NCI-H2196 (cell line): ENCODE results near the gene IER3.

Source experiments
- DNase-seq: peaks from one replicate; lab custom pipeline; 2025; ENCODE audit not compliant: unreplicated experiment; lab: John Stamatoyannopoulos, UW

The IER3 gene

DNA sequence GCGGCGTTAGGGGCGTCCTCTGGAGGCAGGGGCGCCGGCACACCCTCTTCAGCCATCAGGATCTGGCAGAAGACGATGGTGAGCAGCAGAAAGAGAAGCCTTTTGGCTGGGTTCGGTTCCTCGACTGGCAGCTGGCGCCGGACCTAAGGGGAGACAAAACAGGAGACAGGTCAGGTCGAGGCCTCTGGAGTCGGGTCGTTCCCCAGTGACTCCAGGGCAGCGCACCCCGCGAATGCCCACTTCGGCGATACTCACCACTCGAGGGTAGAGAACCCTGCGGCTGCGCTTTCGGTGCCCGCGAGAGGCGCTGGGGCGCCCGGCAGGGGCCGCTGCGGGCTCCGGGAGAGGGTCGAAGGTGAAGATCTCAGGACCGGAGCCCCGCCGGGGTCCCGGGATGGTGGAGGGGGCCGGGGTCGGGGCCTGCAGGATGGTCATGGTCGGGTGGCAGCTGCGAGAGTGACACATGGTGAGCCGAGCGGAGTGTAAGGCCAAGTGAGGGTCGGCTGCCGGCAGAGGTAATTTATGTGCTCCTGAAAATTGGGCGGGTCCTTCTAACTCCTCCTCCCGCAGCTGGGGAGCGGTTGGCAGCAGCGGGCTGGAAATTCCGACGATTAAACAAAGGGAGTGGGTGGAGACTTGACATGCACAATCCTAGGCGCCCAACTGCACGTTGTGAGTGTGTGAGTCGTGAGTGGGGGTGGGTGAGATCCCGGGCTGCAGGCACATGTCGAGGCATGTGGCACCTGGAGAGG, at the start of gene IER3:
Gene IER3 (minus strand): TSS at position 494 of the 752 bp plus-strand sequence. CDS start 29 bp downstream, at position 465.
- peak; percentile 85 for DNase-seq

DNA sequence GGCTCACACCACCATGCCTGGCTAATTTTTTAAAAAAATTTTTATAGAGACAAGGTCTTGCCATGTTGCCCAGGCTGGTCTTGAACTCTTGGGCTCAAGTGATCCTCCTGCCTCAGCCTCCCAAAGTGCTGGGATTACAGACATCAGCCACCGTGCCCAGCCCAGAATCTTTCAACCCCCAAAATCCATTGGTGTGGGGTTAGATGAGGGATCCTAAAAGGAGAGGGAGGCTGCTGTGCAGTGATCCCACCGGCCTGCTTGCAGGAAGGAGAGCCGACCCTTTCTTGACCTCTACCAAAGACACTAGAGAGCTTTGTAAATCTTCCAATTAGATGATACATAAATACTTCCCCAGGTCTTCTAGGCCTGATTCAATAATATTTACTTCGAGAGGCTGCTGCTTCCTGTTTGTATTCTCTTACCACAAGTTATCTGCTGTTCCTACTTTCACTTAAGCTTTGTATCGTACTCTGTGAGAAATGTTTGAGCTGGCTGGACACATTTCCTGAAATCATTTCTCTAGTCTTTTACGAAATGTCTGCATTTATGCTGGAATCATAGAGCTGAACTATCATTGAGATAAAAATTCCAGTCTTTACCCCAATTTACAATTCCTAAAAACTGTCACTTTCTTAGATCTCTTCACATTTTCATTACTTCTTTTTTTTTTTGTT, 49.3 kb upstream of the IER3 start:
- no peak for DNase-seq

DNA sequence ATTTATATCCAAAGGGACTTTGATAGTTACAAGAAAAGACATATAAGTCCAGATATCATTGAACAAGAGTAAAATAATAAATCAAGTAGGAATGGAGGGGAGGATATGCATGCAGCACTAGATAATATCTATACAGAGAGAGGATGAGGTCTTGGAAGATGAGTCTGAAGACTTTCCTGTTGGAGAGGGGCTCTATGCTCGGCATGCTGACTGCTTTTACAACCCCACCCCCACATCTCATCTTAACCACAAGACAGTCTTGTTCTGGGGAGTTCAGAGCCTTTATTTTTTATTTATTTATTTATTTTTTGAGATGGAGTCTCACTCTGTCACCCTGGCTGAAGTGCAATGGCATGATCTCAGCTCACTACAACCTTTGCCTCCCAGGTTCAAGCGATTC, 48.4 kb upstream of the IER3 start:
- DNase-seq = no peak

DNA sequence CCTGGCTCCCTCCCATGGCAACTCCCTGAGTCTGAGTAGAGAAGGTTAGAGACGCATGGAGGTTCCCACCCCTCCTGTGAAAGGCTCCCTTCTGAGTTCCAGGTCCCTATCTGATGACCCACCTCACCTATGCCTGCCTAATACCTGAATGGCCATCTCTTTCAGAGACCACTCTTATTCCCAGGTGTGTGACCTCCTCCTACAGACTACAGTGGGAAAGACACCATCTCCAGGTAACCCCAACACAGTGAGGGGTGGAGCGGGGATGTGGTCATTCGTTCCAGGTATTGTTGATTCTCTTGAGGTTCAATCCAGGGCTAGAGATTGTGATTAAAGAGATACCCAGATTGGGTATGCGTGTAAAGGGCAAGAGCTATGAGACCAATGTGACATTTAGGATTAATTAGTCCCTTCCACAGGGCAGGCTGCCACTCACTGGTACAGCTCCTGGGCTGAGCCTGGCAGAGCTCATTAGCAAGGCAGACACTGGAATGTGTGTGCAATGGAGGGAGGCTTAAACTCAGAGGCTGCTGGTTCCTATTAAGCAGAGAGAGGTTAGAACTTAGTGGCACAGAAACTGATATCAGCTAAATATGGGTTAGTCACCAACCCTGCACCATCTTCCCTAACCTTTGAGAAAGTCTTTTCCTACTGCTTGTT, 46.5 kb upstream of the IER3 start:
- DNase-seq = no peak

DNA sequence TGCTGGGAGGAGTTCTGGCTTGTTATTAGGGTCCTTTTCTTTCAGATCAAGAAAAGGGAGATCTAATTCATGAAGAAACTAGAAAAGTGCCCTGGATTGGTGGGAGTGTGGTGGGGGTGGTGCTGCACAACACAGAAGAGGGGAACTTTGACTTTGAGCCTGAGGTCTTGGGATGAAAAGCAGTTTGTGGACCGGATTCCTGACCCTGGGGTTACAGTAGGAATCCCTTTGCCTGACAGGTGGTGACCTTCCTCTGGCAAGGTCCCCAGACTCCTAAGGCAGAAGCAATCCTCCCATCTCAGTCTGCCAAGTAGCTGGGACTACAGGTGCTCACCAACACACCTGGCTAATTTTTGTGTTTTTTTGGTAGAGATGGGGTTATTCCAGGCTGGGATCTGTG, 45.3 kb upstream of the IER3 start:
- no peak for DNase-seq

- DNase-seq = no peak
Observed at GRCh38 chr6:30787954-30788353, 43.6 kb upstream of the IER3 start.

GRCh38 chr6:30782425-30783014, 38.2 kb upstream of the IER3 start:
- DNase-seq = no peak

- peak; percentile 97 for DNase-seq
Observed at GRCh38 chr6:30781743-30782424, 37.5 kb upstream of the IER3 start.

GRCh38 chr6:30781395-30781742, 37.0 kb upstream of the IER3 start:
- no peak for DNase-seq

DNA sequence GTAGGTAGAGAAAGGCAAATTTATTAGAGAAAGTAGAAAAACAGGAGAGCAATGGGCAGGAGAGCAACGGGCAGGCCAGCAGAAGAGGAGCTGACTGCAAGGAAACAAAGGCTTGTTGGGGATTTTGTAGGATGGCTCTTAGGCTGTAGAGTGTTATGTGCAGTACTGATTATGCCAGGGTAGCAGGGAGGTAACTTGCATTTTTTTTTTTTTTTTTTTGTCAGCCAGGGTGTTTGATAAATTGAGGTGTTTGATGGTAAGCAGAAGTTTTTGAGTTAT, 36.2 kb upstream of the IER3 start:
- DNase-seq = no peak

DNA sequence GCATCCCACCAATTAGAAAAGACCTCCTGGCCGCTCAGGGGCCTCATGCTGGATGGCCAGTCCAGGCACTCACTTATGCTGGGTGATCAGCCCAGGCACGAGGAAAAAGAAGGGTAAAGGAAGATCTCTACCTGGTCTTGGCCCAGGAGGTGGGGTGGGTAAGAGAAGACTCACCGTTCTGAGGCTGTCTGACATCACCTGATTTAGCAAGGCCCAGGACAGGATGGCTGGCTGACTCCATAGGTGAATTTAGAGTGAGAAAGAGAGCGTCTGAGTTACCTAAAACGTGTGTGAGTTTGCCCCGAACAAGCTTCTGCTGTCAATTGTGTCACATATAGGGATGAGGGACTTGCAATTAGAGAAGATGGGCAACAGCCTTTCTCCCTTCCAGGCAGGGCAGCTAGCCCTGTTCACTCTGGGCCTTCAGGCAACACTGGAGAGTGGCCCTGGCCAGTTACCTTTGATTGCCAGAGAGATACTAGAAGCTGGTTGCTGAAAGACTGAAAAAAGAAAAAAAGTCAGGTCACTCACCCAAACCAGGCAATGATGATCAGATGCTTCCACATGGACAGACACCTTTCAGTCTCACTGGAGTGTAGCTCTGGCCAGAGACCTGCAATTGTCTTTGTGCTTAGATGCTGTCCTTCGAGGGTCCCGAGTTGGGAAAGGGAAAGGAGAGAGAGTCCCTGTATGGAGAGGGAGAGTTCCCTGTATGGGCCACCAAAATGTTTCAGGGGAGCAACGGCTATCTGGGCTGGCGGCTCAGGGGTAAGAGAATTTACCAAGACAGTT, 35.7 kb upstream of the IER3 start:
- DNase-seq = no peak

GRCh38 chr6:30778001-30778635, 33.8 kb upstream of the IER3 start:
- DNase-seq = no peak

- no peak for DNase-seq
Observed at GRCh38 chr6:30777155-30777485, 32.8 kb upstream of the IER3 start.

- no peak for DNase-seq
Observed at GRCh38 chr6:30776390-30777154, 32.2 kb upstream of the IER3 start.

DNA sequence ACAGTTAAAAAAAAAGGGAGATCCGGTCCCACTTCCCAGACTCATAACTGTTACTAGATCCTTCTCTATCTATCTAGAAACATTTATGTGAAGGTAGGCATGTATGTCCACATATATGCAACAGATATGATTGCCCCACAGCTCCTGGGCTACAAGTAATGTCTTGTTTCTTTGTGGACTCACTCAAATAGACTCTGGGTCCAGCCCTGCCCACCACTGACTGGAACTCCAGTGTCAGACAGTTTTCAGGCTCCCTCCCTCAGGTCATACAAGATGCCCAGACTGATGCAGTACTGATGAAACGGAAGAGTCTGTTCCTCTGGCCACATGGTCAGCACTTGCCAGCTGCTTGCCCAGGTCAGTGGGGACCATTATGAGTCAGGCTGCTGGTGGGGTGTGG, 30.8 kb upstream of the IER3 start:
- no peak for DNase-seq

DNA sequence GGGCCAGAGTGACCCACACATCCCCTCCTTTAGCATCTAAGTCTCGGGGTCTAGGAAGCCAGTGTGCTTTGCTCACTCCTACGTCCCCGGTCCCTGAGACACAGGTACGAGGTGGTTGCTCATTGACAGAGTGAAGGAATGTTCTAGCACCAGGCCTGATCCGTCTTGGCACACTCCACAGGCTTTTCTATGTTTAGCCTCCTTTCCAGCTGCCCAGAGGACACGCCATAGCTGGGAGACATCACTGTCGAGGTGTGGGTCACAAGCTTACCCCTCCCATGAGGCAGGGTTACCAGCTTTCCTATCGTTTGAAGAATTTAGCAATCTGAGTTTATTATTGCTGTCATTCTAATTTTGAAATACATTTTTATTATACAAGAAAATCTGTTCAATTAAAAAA, 30.4 kb upstream of the IER3 start:
- DNase-seq = no peak

DNA sequence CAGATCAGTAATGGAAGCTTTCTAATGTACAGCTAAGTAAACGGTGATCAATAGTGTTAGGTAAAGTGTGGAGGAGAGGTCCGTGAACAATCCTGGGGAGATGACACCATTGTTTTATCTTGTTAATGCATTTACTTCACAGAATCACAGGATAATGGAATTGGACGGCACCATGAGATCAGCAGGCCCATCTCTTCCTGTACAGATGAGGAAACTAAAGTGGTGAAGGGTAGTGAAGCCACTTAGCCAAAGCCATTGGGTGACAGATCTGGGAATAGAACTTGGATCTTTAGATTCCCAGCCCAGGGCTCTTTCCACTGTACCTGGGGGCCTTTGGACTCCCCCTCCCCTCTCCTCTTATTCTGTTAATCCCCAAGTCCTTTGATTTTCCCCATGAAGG, 26.2 kb upstream of the IER3 start:
- no peak for DNase-seq

DNA sequence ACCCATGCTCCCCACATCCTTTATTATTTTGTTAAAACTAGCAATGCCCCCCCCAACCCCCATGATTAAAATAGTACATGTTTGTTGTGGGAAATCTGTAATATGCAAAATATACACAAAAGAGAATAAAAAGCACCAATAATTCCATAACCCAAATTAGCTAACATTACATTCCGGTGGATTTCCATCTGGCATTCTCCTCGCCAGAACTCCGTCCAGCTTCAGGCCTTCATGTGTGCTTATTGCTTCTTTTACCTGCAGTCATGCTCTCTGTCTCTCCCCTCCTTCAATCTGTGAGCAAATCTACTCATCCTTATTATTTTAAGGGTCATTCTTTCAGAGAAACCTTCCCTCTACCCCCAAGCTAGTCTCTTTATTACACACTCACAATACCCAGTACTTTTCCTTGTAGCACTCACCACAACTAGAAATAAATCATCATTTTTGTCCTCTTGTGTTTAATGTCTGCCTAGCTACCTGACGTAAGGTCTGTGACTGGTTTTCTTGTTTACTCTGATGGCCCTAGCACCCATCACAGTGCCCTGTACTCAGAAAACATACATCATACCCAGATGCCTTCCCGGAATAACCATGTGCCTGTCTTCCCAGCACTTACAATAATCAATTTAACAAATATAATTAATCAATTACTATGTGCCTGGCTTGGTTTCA, 25.6 kb upstream of the IER3 start:
- DNase-seq = no peak
